KMS-11 (cell line): Measurements from ENCODE around the gene PLEKHS1.

Experiments used
- H2AFZ ChIP-seq: fragments of 200-600 bp; sonication (generic); 2 replicates; pipeline ENCODE4 v1.6.1; 2016; ENCODE audit warnings: antibody characterized with exemption, mixed run types, low read depth
- H3K27ac ChIP-seq: fragments of 200-600 bp; sonication (generic); 2 replicates; pipeline ENCODE4 v1.6.1; 2016; ENCODE audit warnings: mild to moderate bottlenecking, mixed run types
- H3K27me3 ChIP-seq: fragments of 200-600 bp; sonication (generic); 2 replicates; pipeline ENCODE4 v1.6.1; 2017; ENCODE audit warnings: mild to moderate bottlenecking, low read depth, mixed run types, moderate library complexity; ENCODE audit not compliant: insufficient read depth
- H3K36me3 ChIP-seq: fragments of 200-600 bp; sonication (generic); 2 replicates; pipeline ENCODE4 v1.6.1; 2017; ENCODE audit warnings: mild to moderate bottlenecking, mixed run types; ENCODE audit not compliant: insufficient read depth
- H3K4me1 ChIP-seq: fragments of 200-600 bp; sonication (generic); 2 replicates; pipeline ENCODE4 v1.6.1; 2016; ENCODE audit warnings: mild to moderate bottlenecking, low read depth, mixed run types; ENCODE audit not compliant: poor library complexity, severe bottlenecking
- H3K4me2 ChIP-seq: fragments of 200-600 bp; sonication (generic); 2 replicates; pipeline ENCODE4 v1.7.0; 2016; ENCODE audit warnings: mild to moderate bottlenecking, mixed run types
- H3K4me3 ChIP-seq: fragments of 200-600 bp; sonication (generic); IDR thresholded peaks from 2 replicates; pipeline ENCODE4 v1.6.1; 2017; ENCODE audit warnings: low read depth, low read length, mixed read lengths; ENCODE audit not compliant: insufficient read depth
- H3K79me2 ChIP-seq: fragments of 200-600 bp; sonication (generic); 2 replicates; pipeline ENCODE4 v1.6.1; 2016; ENCODE audit warnings: low read depth, mixed run types; ENCODE audit not compliant: insufficient read depth
- H3K9ac ChIP-seq: fragments of 200-600 bp; sonication (generic); 2 replicates; pipeline ENCODE4 v1.6.1; 2016; ENCODE audit warnings: mild to moderate bottlenecking, mixed run types
- H4K20me1 ChIP-seq: fragments of 200-600 bp; sonication (generic); 2 replicates; pipeline ENCODE4 v1.6.1; 2016; ENCODE audit warnings: mild to moderate bottlenecking, mixed run types; ENCODE audit not compliant: insufficient read depth
- CTCF ChIP-seq: fragments of 200-600 bp; sonication (generic); conservative IDR thresholded peaks from 2 replicates; pipeline ENCODE4 v1.6.1; 2017; ENCODE audit warnings: low read depth, mild to moderate bottlenecking, antibody characterized with exemption, low read length, moderate library complexity, mixed read lengths

Gene PLEKHS1

GRCh38 chr10:113756940-113757543 is 5.6 kb downstream of the PLEKHS1 start:
- Histone ChIP-seq H3K9ac (no peak overlapping the region), H3K4me1 (no peaks in the 10 kb centered on the region), H3K79me2 (no peaks in the 10 kb centered on the region), H3K4me2 (no peak overlapping the region), H2AFZ (no peak overlapping the region), H3K27ac (no peak overlapping the region), H3K36me3 (no peaks in the 10 kb centered on the region), H3K27me3 (no peaks in the 10 kb centered on the region), H3K4me3 (no peak overlapping the region), H4K20me1 (no peaks in the 10 kb centered on the region)
- TF ChIP-seq CTCF = no peak

GRCh38 chr10:113762083-113762482 is 10.6 kb downstream of the PLEKHS1 start:
- Histone ChIP-seq H3K36me3 (no peaks in the 10 kb centered on the region), H2AFZ (no peak overlapping the region), H3K79me2 (no peaks in the 10 kb centered on the region), H3K4me1 (no peaks in the 10 kb centered on the region), H3K9ac (no peak overlapping the region), H3K4me2 (no peak overlapping the region), H4K20me1 (no peaks in the 10 kb centered on the region), H3K27ac (no peak overlapping the region), H3K27me3 (no peaks in the 10 kb centered on the region), H3K4me3 (no peak overlapping the region)
- no peak for TF ChIP-seq CTCF

GRCh38 chr10:113764582-113764981 is 13.1 kb downstream of the PLEKHS1 start:
- Histone ChIP-seq H3K4me1 (no peaks in the 10 kb centered on the region), H3K27me3 (no peaks in the 10 kb centered on the region), H3K9ac (no peak overlapping the region), H3K4me3 (no peak overlapping the region), H3K4me2 (no peak overlapping the region), H3K79me2 (no peaks in the 10 kb centered on the region), H4K20me1 (no peaks in the 10 kb centered on the region), H2AFZ (no peak overlapping the region), H3K36me3 (no peaks in the 10 kb centered on the region), H3K27ac (no peak overlapping the region)
- TF ChIP-seq CTCF = no peak

- no peaks in the 10 kb centered on the region for H3K27me3 ChIP-seq
Observed at GRCh38 chr10:113765910-113766309, 14.4 kb downstream of the PLEKHS1 start.

More at GRCh38 chr10:113765910-113766309, 14.4 kb downstream of the PLEKHS1 start:
- no peaks in the 10 kb centered on the region for H4K20me1 ChIP-seq
- H3K79me2 ChIP-seq = no peaks in the 10 kb centered on the region
- no peak overlapping the region for H2AFZ ChIP-seq
- no peak for TF ChIP-seq CTCF
- H3K4me2 ChIP-seq = no peak overlapping the region
- H3K36me3 ChIP-seq = no peaks in the 10 kb centered on the region
- H3K4me1 ChIP-seq = no peaks in the 10 kb centered on the region
- H3K27ac ChIP-seq = no peak overlapping the region
- no peak overlapping the region for H3K4me3 ChIP-seq
- H3K9ac ChIP-seq = no peak overlapping the region
